ENCODE measurements around the gene RLF. TPM values are rescaled to one million over a fixed set of nuclear protein-coding genes. Genes with fewer than 3 reads are reported as not detected.
A peak's percentile ranks its signal among the peaks of the same experiment; 100 is the strongest.

The RLF gene
- 20.8 and 25.2 TPM in 2 replicates for total RNA-seq
- polyA plus RNA-seq, result 6.4 and 12.4 TPM in 2 replicates
- 4.4 and 8.1 TPM in 2 replicates for polyA plus RNA-seq (2012)
- 0.30 and 2.4 TPM in 2 replicates for polyA minus RNA-seq (ENCODE audit: low replicate concordance)

- peaks cover 51% of the 10 kb centered on the region for H3K79me2 ChIP-seq (ENCODE audit: control insufficient read depth, insufficient read depth, low read length)
- H3K4me3 ChIP-seq (replicated peaks in 1 of 4; ENCODE audit: control extremely low read depth in 1 of 4, insufficient read depth in 1 of 4, low read depth in 3 of 4, low read length in 4 of 4), result peak within 1 kb of the TSS; percentile 90 to 97 (median 92)
- DNase-seq (ENCODE audit: low read depth in 2 of 2), result peak; percentile 91 to 93
- H3K4me2 ChIP-seq (ENCODE audit: extremely low read depth, insufficient read depth, low read length), result peak within 1 kb of the TSS; percentile 99
- peaks cover 2% of the 10 kb centered on the region for H4K20me1 ChIP-seq (ENCODE audit: control insufficient read depth, extremely low read depth, insufficient read depth, low read length)
- H3K4me1 ChIP-seq (ENCODE audit: control insufficient read depth, extremely low read depth, insufficient read depth, low read length), result peaks cover 4% of the 10 kb centered on the region
- peak within 1 kb of the TSS; percentile 97 for H3K27ac ChIP-seq (ENCODE audit: insufficient read depth, low read length)
- peak within 1 kb of the TSS; percentile 99 for H2AFZ ChIP-seq (ENCODE audit: low read length)
- no peak for TF ChIP-seq EZH2 (IDR thresholded peaks at IDR 0.05; ENCODE audit: low read length, missing control alignments)
- peak in 1 of 2 donors; percentile 11 for TF ChIP-seq CTCF (conservative IDR thresholded peaks at IDR 0.05 in 1 of 2, IDR thresholded peaks at IDR 0.05 in 1 of 2; ENCODE audit: low read depth in 1 of 2, low read length in 2 of 2)
- H3K36me3 ChIP-seq (ENCODE audit: control insufficient read depth, insufficient read depth, low read length), result no peaks in the 10 kb centered on the region
- H3K27me3 ChIP-seq (ENCODE audit: control insufficient read depth, insufficient read depth, low read length), result peaks cover 5% of the 10 kb centered on the region
- no peaks in the 10 kb centered on the region for H3K9me3 ChIP-seq (ENCODE audit: control insufficient read depth, insufficient read depth, low read depth, low read length)
- peak within 1 kb of the TSS; percentile 99 for H3K9ac ChIP-seq (ENCODE audit: insufficient read depth, low read length)
Measured at GRCh38 chr1:40161125-40161887, at the start of gene RLF. Gene RLF (plus strand): TSS chr1:40161387. CDS start chr1:40161400, 13 bp downstream.

GRCh38 chr1:40114400-40114799, 46.8 kb upstream of the RLF start:
- no peak overlapping the region for H3K9ac ChIP-seq (ENCODE audit: insufficient read depth, low read length)
- H4K20me1 ChIP-seq (ENCODE audit: control insufficient read depth, extremely low read depth, insufficient read depth, low read length), result no peaks in the 10 kb centered on the region
- no peak overlapping the region for H3K4me2 ChIP-seq (ENCODE audit: extremely low read depth, insufficient read depth, low read length)
- H3K9me3 ChIP-seq (ENCODE audit: control insufficient read depth, insufficient read depth, low read depth, low read length), result no peaks in the 10 kb centered on the region
- no peak for TF ChIP-seq EZH2 (IDR thresholded peaks at IDR 0.05; ENCODE audit: low read length, missing control alignments)
- TF ChIP-seq CTCF (conservative IDR thresholded peaks at IDR 0.05 in 1 of 2, IDR thresholded peaks at IDR 0.05 in 1 of 2; ENCODE audit: low read depth in 1 of 2, low read length in 2 of 2), result no peak
- no peak overlapping the region for H3K4me3 ChIP-seq (replicated peaks in 1 of 4; ENCODE audit: control extremely low read depth in 1 of 4, insufficient read depth in 1 of 4, low read depth in 3 of 4, low read length in 4 of 4)
- no peaks in the 10 kb centered on the region for H3K79me2 ChIP-seq (ENCODE audit: control insufficient read depth, insufficient read depth, low read length)
- no peaks in the 10 kb centered on the region for H3K4me1 ChIP-seq (ENCODE audit: control insufficient read depth, extremely low read depth, insufficient read depth, low read length)
- H3K27ac ChIP-seq (ENCODE audit: insufficient read depth, low read length), result no peak overlapping the region
- H2AFZ ChIP-seq (ENCODE audit: low read length), result no peak overlapping the region
- no peaks in the 10 kb centered on the region for H3K36me3 ChIP-seq (ENCODE audit: control insufficient read depth, insufficient read depth, low read length)
- peaks cover 4% of the 10 kb centered on the region for H3K27me3 ChIP-seq (ENCODE audit: control insufficient read depth, insufficient read depth, low read length)
- DNase-seq (ENCODE audit: low read depth in 2 of 2), result no peak

GRCh38 chr1:40120128-40120527, 41.1 kb upstream of the RLF start:
- Histone ChIP-seq H3K9ac (ENCODE audit: insufficient read depth, low read length) (no peak overlapping the region), H3K9me3 (ENCODE audit: control insufficient read depth, insufficient read depth, low read depth, low read length) (no peaks in the 10 kb centered on the region), H3K4me2 (ENCODE audit: extremely low read depth, insufficient read depth, low read length) (no peak overlapping the region), H4K20me1 (ENCODE audit: control insufficient read depth, extremely low read depth, insufficient read depth, low read length) (no peaks in the 10 kb centered on the region), H3K27me3 (ENCODE audit: control insufficient read depth, insufficient read depth, low read length) (peaks cover 9% of the 10 kb centered on the region), H3K79me2 (ENCODE audit: control insufficient read depth, insufficient read depth, low read length) (no peaks in the 10 kb centered on the region), H3K4me3 (replicated peaks in 1 of 4; ENCODE audit: control extremely low read depth in 1 of 4, insufficient read depth in 1 of 4, low read depth in 3 of 4, low read length in 4 of 4) (no peak overlapping the region), H2AFZ (ENCODE audit: low read length) (no peak overlapping the region), H3K27ac (ENCODE audit: insufficient read depth, low read length) (no peak overlapping the region), H3K36me3 (ENCODE audit: control insufficient read depth, insufficient read depth, low read length) (no peaks in the 10 kb centered on the region), H3K4me1 (ENCODE audit: control insufficient read depth, extremely low read depth, insufficient read depth, low read length) (no peaks in the 10 kb centered on the region)
- TF ChIP-seq EZH2 (IDR thresholded peaks at IDR 0.05; ENCODE audit: low read length, missing control alignments) (no peak), CTCF (conservative IDR thresholded peaks at IDR 0.05 in 1 of 2, IDR thresholded peaks at IDR 0.05 in 1 of 2; ENCODE audit: low read depth in 1 of 2, low read length in 2 of 2) (no peak)
- DNase-seq (ENCODE audit: low read depth in 2 of 2), result no peak

Measured in fibroblast of lung (primary cell).